Temporal lobe (tissue), 1 donor: Measurements from ENCODE around the gene INPP5E. TPM values are rescaled to one million over a fixed set of nuclear protein-coding genes. Genes with fewer than 3 reads are reported as not detected.

ENCODE experiments used
- total RNA-seq: library from RNA; depleted of rRNA; stranded (reverse); fragments of >200 nt; gene quantifications from one replicate; pipeline ENCODE4 v1.2.3, GENCODE V29; 2014

INPP5E gene
- total RNA-seq, 1 donor from 2014 or later = 9.6 TPM

Other genes with a start within 250 kb of the INPP5E start
- gene LHX3, start 234.7 kb downstream of the INPP5E start, total RNA-seq = under 0.01 TPM
- 8.4 TPM for gene QSOX2, start 194.0 kb downstream of the INPP5E start, total RNA-seq
- under 0.01 TPM for gene CCDC187, start 135.8 kb downstream of the INPP5E start, total RNA-seq
- 49.7 TPM for gene GPSM1, start 112.3 kb downstream of the INPP5E start, total RNA-seq
- gene DNLZ, start 76.1 kb downstream of the INPP5E start, total RNA-seq = 11.1 TPM
- gene CARD9, start 66.2 kb downstream of the INPP5E start, total RNA-seq = under 0.01 TPM
- gene SNAPC4, start 39.7 kb downstream of the INPP5E start, total RNA-seq = 9.8 TPM
- gene ENTR1, start 29.2 kb downstream of the INPP5E start, total RNA-seq = 31.7 TPM
- gene PMPCA, start 29.2 kb downstream of the INPP5E start, total RNA-seq = 19.9 TPM
- 20.7 TPM for gene SEC16A, start 43.2 kb upstream of the INPP5E start, total RNA-seq
- 29.0 TPM for gene NOTCH1, start 106.2 kb upstream of the INPP5E start, total RNA-seq
- gene EGFL7, start 223.1 kb upstream of the INPP5E start, total RNA-seq = 11.6 TPM
- gene AGPAT2, start 247.6 kb upstream of the INPP5E start, total RNA-seq = 0.98 TPM